Effector CD8-positive, alpha-beta T cell (primary cell): ENCODE data around the gene UBAP1.
"Not testable (repeated sequence)": the region's sequence is repeated elsewhere in the genome, so short reads cannot be mapped to it uniquely, and the experiment has no call there.

Experiments used
- DNase-seq: peaks from one replicate; lab custom pipeline; 2025; lab: John Stamatoyannopoulos, UW

UBAP1 gene

DNA sequence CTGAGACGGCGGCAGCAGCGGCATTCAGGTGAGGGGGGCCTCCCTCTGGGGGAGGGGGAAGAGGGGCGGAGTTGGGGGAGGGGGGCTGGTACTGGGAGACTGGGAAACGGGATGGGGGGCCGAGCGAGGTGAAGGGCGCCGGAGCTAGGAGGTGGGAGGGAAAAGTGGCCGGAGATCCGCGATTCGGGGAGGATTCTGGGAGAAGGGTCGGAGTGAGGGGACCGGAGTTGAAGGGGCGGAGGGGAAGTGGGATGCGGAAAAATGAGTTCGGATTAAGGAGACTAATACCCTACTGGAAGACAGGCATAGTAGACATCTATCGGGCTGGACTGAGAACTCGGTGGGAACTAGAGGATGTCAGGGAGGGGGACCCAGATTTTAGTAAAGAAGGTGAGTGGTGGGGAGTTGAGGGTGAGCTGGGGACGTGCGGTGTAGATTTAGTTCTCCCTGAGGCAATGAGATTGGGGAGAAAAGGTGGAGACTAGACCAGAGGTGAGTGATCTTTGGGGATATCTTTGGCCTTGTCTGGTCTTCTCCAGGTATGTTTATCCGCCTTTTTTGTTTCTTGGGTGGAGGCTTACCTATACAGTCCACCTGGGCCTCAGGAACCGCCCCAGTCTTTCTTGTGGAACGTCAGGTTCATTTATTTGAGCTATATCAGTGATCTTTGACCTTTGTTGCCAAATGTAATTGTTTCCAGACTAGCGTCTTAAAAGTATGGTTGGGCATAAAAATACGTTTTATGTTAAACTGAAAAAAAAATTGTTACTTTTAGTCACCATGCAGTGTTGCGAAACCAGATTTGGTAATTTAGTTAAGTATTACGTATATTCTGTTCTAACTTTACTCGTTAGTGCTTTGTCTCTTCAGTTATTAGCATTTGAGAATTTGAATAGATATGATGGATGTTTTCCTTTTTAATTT lies 632 bp downstream of the UBAP1 start:
- no peak for DNase-seq

GRCh38 chr9:34185778-34186551 lies 7.1 kb downstream of the UBAP1 start:
- DNase-seq = no peak

DNA sequence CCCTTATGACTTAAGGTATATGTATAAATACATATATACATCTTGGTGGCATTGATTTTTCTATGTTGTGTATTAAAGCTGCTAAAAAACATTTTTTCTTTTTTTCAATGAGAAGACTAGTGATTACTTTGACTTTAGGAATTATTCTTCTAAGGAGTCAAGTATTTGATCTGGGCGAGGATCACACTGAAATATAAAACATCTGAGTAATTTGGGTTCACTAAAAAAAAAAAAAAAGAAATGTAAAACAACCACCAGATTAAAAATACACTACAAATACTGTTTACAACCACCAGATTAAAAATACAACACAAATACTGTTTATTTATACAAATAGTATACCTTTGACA lies 9.0 kb downstream of the UBAP1 start:
- DNase-seq = no peak

GRCh38 chr9:34190996-34191892 lies 12.4 kb downstream of the UBAP1 start:
- DNase-seq = no peak

GRCh38 chr9:34195143-34195542 lies 16.3 kb downstream of the UBAP1 start:
- no peak for DNase-seq

DNA sequence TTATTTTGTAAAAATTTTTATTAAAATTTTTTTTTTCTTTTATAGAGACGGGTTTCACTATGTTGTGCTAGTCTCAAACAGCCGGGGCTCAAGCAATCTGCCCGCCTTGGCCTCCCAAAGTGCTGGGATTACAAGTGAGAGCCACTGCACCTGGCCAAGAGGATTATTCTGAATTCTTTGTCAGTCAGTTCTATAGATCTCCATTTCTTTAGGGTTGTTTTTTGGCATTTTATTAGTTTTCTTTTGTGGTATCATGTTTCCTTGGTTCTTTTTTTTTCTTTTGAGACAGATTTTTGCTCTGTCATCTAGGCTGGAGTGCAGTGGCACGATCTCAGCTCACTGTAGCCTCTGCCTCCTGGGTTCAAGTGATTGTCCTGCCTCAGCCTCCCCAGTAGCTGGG lies 18.4 kb downstream of the UBAP1 start:
- not testable (repeated sequence) for DNase-seq

DNA sequence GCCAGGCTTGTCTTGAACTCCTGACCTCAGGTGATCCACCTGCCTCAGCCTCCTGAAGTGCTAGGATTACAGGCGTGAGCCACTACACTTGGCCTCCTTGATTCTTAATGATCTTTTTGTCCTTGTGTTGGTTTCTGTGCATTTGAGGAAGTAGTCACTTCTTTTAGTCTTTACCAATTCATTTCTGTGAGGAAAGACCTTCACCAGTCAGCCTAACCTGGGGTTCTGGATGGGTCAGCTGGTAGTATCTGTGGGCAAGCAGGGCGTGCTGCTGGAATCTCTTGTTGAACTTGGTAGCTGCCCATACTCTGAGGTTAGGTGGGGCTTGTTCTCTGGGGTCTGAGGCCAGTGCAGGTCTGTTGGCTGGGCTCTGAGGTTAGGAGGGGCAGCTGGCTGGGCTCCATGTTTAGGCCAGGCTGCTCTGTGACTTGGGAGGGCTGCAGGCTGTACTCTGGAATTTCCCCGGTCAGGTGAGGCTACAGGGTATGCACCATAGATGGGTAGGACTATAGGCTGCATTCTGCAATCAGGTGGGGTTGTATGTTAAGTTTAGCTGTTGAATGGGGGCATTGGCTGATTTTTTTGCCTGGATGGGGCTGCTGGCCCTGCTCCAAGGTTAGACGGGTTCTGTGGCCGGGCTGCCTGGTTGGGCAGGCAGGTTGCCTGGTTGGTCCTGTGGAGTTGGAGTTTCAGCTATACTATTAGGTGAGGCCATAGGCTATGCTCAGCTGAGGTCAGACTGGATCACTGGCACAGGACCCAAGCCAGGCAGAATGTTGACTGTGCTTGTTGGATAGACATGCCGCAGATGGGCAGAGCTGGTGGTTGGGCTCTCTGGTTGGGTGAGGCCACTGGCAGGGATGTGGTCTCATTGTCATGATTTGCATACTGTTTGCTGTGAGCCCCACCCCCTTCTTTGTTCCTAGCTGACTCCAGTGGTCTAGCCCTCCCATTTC lies 19.2 kb downstream of the UBAP1 start:
- DNase-seq = no peak

GRCh38 chr9:34200092-34200491 lies 21.2 kb downstream of the UBAP1 start:
- DNase-seq = no peak

DNA sequence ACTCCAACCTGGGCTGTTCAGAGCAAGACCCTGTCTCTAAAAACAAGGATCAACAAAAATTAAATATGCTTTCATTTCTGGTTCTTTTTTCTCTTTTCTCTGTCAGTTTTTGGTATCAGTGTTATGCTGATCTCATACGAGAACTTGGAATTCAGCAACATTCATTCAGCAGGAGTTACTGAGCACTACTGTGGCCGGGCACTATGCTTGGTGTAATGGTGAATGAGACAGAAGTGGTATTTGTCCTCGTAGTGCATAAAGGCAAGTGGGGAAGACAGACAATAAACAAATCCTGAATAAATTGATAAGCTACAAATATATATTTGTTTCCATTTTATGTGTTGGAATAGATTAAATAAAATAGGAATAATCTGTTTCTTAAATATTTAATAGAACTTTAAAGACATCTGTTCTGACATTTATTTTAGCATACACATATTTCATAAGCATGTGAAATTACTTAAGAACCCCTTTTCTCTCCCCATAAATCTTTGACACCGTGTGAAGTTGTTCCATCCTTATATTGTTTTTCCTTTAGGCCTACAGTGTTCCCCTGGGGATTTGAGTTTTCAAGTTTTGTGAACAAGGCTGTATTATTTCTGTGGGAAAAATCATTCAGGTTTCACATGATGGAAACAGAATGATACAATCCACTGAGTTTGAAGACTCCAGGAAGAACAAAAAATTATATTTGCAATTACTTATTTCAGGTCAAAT lies 24.6 kb downstream of the UBAP1 start:
- DNase-seq = no peak

GRCh38 chr9:34203992-34204635 lies 25.3 kb downstream of the UBAP1 start:
- DNase-seq = no peak

- no peak for DNase-seq
These were observed 26.3 kb downstream of the UBAP1 start for GRCh38 chr9:34205102-34205501.

DNA sequence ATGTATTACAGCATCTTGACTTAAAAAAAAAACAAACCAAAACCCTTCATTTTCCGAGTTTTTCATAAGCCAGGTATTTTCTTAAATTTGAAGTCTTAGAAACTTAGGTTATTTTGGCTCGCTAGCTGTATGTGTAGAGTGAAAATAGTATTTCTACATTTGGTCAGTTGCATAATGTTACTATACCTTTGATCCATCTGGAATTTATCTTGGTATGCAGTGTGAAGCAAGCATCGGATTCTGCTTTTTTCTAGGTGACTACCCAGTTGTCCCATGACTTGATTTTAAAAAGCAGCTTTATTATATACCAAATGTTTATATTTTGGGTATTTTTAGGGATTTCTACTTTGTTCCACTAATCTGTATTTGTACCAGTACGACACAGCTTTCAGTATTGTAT lies 27.7 kb downstream of the UBAP1 start:
- DNase-seq = no peak

GRCh38 chr9:34211395-34211794 lies 32.6 kb downstream of the UBAP1 start:
- DNase-seq = no peak

DNA sequence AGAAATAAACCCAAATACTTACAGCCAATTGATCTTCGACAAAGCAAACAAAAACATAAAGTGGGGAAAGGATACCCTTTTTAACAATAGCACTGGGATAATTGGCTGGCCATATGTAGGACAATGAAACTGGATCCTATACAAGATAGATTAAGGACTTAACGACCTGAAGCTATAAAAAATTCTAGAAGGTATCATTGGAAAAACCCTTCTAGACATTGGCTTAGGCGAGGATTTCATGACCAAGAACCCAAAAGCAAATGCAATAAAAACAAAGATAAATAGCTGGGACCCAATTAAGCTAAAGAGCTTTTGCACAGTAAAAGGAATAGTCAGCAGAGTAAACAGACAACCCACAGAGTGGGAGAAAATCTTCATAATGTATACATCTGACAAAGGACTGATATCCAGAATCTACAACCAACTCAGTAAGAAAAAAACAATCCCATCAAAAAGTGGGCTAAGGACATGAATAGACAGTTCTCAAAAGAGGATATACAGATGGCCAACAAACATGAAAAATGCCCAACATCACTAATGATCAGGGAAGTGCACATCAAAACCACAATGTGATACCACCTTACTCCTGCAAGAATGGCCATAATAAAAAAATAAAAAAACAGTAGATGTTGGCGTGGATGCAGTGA lies 35.6 kb downstream of the UBAP1 start:
- DNase-seq = not testable (repeated sequence)

DNA sequence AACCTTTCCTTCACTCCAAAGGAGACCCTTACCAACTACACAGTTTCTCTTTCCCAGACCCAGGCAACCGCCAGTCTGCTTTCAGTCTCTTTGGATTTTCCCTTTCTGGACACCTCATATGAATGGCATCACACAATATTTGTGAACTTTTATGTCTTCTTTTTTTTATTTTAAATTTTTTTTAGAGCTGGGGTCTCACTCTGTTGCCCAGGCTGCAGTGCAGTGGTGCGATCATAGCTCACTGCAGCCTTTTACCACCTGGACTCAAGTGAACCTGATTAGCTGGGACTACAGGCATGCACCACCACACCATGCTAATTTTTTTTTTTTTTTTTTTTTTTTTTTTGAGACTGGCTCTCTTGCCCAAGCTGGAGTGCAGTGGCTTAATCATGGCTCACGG lies 37.5 kb downstream of the UBAP1 start:
- DNase-seq = no peak

DNA sequence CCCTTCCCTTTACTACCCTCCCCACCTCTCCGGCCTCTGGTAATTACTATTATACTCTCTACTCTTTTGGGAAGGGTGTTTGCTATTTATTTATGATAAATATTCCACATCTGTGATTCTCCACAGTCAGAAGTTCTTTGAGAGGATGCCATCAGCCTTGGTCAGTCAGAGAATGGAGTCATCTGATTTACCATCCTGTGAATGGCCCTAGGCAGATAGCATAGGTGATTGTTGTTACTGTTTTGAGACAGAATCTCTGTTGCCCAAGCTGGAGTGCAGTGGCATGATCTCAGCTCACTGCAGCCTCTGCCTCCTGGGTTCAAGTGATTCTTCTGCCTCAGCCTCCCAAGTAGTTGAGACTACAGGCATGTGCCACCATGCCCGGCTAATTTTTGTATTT lies 38.2 kb downstream of the UBAP1 start:
- DNase-seq = not testable (repeated sequence)

GRCh38 chr9:34218446-34218845 lies 39.6 kb downstream of the UBAP1 start:
- no peak for DNase-seq

- DNase-seq = no peak
These were observed 40.6 kb downstream of the UBAP1 start for GRCh38 chr9:34219421-34219820.

DNA sequence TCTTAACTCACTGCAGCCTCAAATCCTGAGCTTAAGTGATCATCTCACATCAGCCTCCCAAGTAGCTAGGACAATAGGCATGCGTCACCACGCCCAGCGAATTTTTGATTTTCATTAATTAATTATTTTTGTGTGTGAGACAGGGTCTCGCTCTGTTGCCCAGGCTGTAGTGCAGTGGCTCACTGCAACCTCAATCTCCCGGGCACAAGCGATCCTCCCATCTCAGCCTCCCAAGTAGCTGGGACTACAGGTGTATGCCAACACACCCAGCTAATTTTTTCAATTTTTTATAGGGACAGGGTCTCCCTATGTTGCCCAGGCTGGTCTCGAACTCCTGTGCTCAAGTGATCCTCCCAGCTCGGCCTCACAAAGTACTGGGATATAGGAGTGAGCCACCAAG lies 41.4 kb downstream of the UBAP1 start:
- DNase-seq = no peak
